Fibroblast of the aortic adventitia (primary cell): ENCODE results near the gene HDHD3. TPM values are rescaled to one million over a fixed set of nuclear protein-coding genes. Genes with fewer than 3 reads are reported as not detected.

Source experiments
- DNase-seq: peaks from one replicate; pipeline ENCODE4 v3.0.0-alpha.2; 2010; ENCODE audit warnings: low read depth
- H3K4me3 ChIP-seq: 2 replicates; pipeline ENCODE4 v1.5.1; 2011; ENCODE audit warnings: low read depth, mild to moderate bottlenecking, control low read depth, low read length, moderate library complexity
- total RNA-seq: library from RNA; depleted of rRNA; stranded (reverse); fragments of >200 nt; gene quantifications from 2 replicates; pipeline ENCODE4 v1.2.3, GENCODE V29; 2012; ENCODE audit warnings: low replicate concordance
- TF ChIP-seq, protein P1 (sequence below): IDR thresholded peaks from 2 replicates; pipeline ENCODE4 v1.5.1; 2011; ENCODE audit warnings: mild to moderate bottlenecking, low read length, control low read depth, inconsistent platforms; ENCODE audit not compliant: insufficient read depth

HDHD3 gene
- total RNA-seq, 1 donor = 7.8 TPM

DNA sequence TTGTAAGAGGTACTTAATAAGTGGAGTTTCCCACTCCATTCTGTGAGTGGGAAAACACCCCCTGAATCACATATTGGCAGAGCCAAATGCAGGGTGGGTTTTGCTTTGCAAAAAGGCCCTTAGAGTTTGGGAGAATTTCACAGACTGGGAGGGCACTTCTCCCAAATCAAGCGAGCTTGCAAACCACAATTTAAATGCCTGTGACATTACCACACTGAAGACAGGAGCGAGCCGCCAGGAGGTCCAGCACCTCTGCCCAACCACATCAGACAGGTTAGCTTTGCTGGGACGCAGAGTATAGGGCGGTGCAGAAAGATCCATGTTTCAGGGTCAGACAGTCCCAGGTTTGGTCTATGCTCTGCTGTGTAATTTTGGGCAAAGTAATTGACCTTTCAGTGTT is 22.0 kb upstream of the HDHD3 start:
- DNase-seq = peak; percentile 16
- TF ChIP-seq, protein P1, sequence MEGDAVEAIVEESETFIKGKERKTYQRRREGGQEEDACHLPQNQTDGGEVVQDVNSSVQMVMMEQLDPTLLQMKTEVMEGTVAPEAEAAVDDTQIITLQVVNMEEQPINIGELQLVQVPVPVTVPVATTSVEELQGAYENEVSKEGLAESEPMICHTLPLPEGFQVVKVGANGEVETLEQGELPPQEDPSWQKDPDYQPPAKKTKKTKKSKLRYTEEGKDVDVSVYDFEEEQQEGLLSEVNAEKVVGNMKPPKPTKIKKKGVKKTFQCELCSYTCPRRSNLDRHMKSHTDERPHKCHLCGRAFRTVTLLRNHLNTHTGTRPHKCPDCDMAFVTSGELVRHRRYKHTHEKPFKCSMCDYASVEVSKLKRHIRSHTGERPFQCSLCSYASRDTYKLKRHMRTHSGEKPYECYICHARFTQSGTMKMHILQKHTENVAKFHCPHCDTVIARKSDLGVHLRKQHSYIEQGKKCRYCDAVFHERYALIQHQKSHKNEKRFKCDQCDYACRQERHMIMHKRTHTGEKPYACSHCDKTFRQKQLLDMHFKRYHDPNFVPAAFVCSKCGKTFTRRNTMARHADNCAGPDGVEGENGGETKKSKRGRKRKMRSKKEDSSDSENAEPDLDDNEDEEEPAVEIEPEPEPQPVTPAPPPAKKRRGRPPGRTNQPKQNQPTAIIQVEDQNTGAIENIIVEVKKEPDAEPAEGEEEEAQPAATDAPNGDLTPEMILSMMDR = no peak
- H3K4me3 ChIP-seq = no peak overlapping the region

DNA sequence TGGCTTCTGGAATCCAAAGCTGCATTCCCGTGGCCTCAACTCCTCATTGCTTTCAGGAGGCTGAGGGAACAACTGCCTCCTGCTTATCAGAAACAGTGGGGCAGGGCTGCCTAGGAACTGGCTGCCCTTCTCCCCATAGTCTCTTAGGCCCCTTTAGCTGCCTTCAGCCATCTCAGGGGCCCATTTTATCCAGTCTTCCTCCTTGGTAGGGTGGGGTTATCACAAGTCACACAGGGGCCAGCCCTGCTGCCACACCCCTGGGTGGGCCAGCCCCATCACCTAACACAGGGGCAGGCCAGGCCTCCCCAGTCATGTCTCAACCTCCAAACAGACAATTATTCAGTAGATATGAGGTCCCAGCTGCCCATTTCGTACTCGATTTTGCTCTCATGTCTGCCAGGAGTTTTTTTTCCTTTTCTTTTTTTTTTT is 20.4 kb upstream of the HDHD3 start:
- TF ChIP-seq, protein P1 = no peak
- no peak overlapping the region for H3K4me3 ChIP-seq
- no peak for DNase-seq

- H3K4me3 ChIP-seq = no peak overlapping the region
- TF ChIP-seq, protein P1 = no peak
- no peak for DNase-seq
Observed at GRCh38 chr9:113395000-113395861, 18.4 kb upstream of the HDHD3 start.

GRCh38 chr9:113393281-113393680 is 16.5 kb upstream of the HDHD3 start:
- TF ChIP-seq, protein P1 = no peak

DNA sequence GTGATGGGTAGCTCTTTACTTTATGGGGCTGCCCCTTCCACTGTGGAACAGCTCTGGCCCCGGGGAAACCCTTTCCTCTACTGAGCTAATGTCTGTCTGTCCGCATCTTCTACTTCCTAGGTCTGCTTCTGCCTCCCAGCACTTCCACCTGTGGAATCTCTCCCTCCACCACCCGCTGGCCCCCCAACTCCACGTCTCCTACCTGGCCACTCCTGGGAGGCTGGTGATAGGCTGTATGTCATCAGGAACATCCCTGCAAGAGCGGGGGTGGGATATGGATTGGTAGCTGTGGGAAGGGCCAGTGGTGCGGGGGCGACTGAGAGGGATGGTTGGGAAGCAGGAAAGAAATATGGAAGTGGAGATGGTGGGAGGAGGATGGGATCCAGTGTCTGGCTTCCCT is 15.1 kb upstream of the HDHD3 start:
- no peak for DNase-seq
- TF ChIP-seq, protein P1 = no peak
- H3K4me3 ChIP-seq = no peak overlapping the region

More at GRCh38 chr9:113393281-113393680, 16.5 kb upstream of the HDHD3 start:
- DNase-seq = no peak
- no peak overlapping the region for H3K4me3 ChIP-seq

GRCh38 chr9:113390192-113390960 is 13.6 kb upstream of the HDHD3 start:
- no peak for DNase-seq
- no peak overlapping the region for H3K4me3 ChIP-seq
- TF ChIP-seq, protein P1 = no peak
